K562 (cell line): ENCODE results near the gene SCG3. TPM values are rescaled to one million over a fixed set of nuclear protein-coding genes. Genes with fewer than 3 reads are reported as not detected.
A peak's percentile ranks its signal among the peaks of the same experiment; 100 is the strongest.

Experiments
- ATAC-seq: fragments of 200-7000 bp; cut with Tn5 transposase; 3 replicates; pipeline ENCODE4 v1.9.1; 2020; ENCODE audit warnings: moderate library complexity
- BruUV-seq: library from RNA; stranded (reverse); fragments of 400-500 nt; replicated peaks from 2 replicates; lab custom pipeline; 2021; lab: Mats Ljungman, UMichigan
- CTCF ChIA-PET: fragments of 300-600 bp; formaldehyde crosslinking; extraction: SDS; loops from one replicate; lab custom pipeline; 2021; ENCODE audit warnings: low intra/inter-chr PET ratio; lab: Yijun Ruan, JAX
- POLR2A ChIA-PET: fragments of 300-600, 350-650 bp; sonication (Branson Sonifier 250); formaldehyde crosslinking; extraction: SDS; loops from one replicate; lab custom pipeline; 2021; ENCODE audit warnings: antibody characterized with exemption, inconsistent platforms; lab: Yijun Ruan, JAX
- DNase-seq, 4 experiments: peaks; one replicate each; pipeline versions ENCODE4 v3.0.0 to v3.0.0-alpha.2; 2011 to 2018; ENCODE audit warnings: low spot score in 3 of 4, mixed read lengths in 3 of 4; ENCODE audit errors: extremely low read depth in 1 of 4
- FAIRE-seq: peaks from 2 replicates; lab custom pipeline; 2011; peaks lifted over from hg19 to GRCh38; lab: Jason Lieb, UNC
- H2AFZ ChIP-seq: 2 replicates; pipeline ENCODE4 v1.6.0; 2011; ENCODE audit warnings: low read depth, low read length, control low read depth, inconsistent platforms
- H3K27ac ChIP-seq: fragments of 200-600 bp; 3 replicates; pipeline ENCODE4 v1.8.0; 2011; ENCODE audit warnings: low read depth, mild to moderate bottlenecking, control low read depth, inconsistent platforms, low read length, moderate library complexity, mixed read lengths; ENCODE audit errors: extremely low read depth
- H3K27me3 ChIP-seq, 2 experiments: fragments of 300-600 bp in 1 of 2; 2 replicates in 1 of 2; 3 replicates in 1 of 2; pipeline versions ENCODE4 v1.6.0 to v1.8.0; 2011; ENCODE audit warnings: inconsistent platforms in 2 of 2, low read length in 2 of 2, mild to moderate bottlenecking in 1 of 2, mixed read lengths in 1 of 2, moderate library complexity in 1 of 2; ENCODE audit not compliant: control insufficient read depth in 2 of 2, insufficient read depth in 2 of 2
- H3K36me3 ChIP-seq: fragments of 300-600 bp; 3 replicates; pipeline ENCODE4 v1.8.0; 2011; ENCODE audit warnings: mild to moderate bottlenecking, low read length, inconsistent platforms; ENCODE audit not compliant: control insufficient read depth, insufficient read depth
- H3K4me1 ChIP-seq, 2 experiments: fragments of 200-600 bp in 1 of 2; replicated peaks in 1 of 2; 2 replicates in 1 of 2; 3 replicates in 1 of 2; pipeline versions ENCODE4 v1.5.1 to v1.8.0; 2011; ENCODE audit warnings: inconsistent platforms in 2 of 2, low read length in 2 of 2, mild to moderate bottlenecking in 1 of 2, mixed read lengths in 1 of 2, moderate library complexity in 1 of 2; ENCODE audit not compliant: control insufficient read depth in 2 of 2, insufficient read depth in 2 of 2
- H3K4me2 ChIP-seq: 2 replicates; pipeline ENCODE4 v1.6.1; 2011; ENCODE audit warnings: low read length, control low read depth, inconsistent platforms, mixed read lengths; ENCODE audit not compliant: insufficient read depth
- H3K4me3 ChIP-seq: fragments of 200-600 bp; sonication (generic), shearing (Covaris generic); 2 replicates; pipeline ENCODE4 v1.5.1; 2016; ENCODE audit warnings: control low read depth, inconsistent platforms
- H3K79me2 ChIP-seq: fragments of 200-600 bp; 3 replicates; pipeline ENCODE4 v1.8.0; 2011; ENCODE audit warnings: low read length, inconsistent platforms; ENCODE audit not compliant: control insufficient read depth, insufficient read depth
- H3K9ac ChIP-seq, 2 experiments: 2 replicates each; pipeline versions ENCODE4 v1.6.0 to v1.6.1; 2011; ENCODE audit warnings: low read depth in 2 of 2, low read length in 2 of 2, control low read depth in 1 of 2, inconsistent platforms in 1 of 2, mild to moderate bottlenecking in 1 of 2, mixed read lengths in 1 of 2; ENCODE audit not compliant: insufficient read depth in 1 of 2
- H3K9me1 ChIP-seq: one replicate; pipeline ENCODE4 v1.6.0; 2011; ENCODE audit warnings: inconsistent platforms, mild to moderate bottlenecking, low read length, moderate library complexity; ENCODE audit not compliant: control insufficient read depth, insufficient read depth
- H3K9me3 ChIP-seq: replicated peaks from 2 replicates; pipeline ENCODE4 v1.5.1; 2011; ENCODE audit warnings: low read depth, low read length, inconsistent platforms; ENCODE audit not compliant: control insufficient read depth, insufficient read depth
- H4K20me1 ChIP-seq: replicated peaks from 2 replicates; pipeline ENCODE4 v1.6.1; 2011; ENCODE audit warnings: low read length, inconsistent platforms, mixed read lengths; ENCODE audit not compliant: control insufficient read depth, insufficient read depth
- BRD9 ChIP-seq: fragments of 450-650 bp; IDR thresholded peaks from 2 replicates; pipeline ENCODE4 v1.6.1; 2018; ENCODE audit warnings: low read depth; ENCODE audit not compliant: partially characterized antibody
- CEBPB ChIP-seq: fragments of 450-650 bp; IDR thresholded peaks from 2 replicates; pipeline ENCODE4 v1.6.1; 2016; ENCODE audit warnings: missing genetic modification characterization, missing compliant biosample characterization
- CEBPG ChIP-seq, 3 experiments: fragments of 200-800 bp in 1 of 3; sonication (Bioruptor generic) in 1 of 3; sonication (generic) in 1 of 3; formaldehyde crosslinking in 1 of 3; IDR thresholded peaks in 2 of 3; conservative IDR thresholded peaks in 1 of 3; 2 replicates each; pipeline versions ENCODE4 v1.6.1 to v1.8.0; 2016 to 2022; ENCODE audit warnings: missing compliant biosample characterization in 2 of 3, missing genetic modification characterization in 2 of 3, mild to moderate bottlenecking in 1 of 3, missing genetic modification reagents in 1 of 3
- DNMT1 ChIP-seq: fragments of 450-650 bp; IDR thresholded peaks from 2 replicates; pipeline ENCODE4 v1.6.1; 2016; ENCODE audit warnings: antibody characterized with exemption, mild to moderate bottlenecking
- HOXB6 ChIP-seq: fragments of 250-450 bp; sonication (Bioruptor Pico); IDR thresholded peaks from 2 replicates; pipeline ENCODE4 v1.5.1; 2022; ENCODE audit warnings: mild to moderate bottlenecking, borderline replicate concordance
- NFIC ChIP-seq: fragments of 450-650 bp; IDR thresholded peaks from 2 replicates; pipeline ENCODE4 v1.6.1; 2017; ENCODE audit warnings: mild to moderate bottlenecking, inconsistent platforms
- NR2C2 ChIP-seq, 2 experiments: fragments of 200-800 bp in 1 of 2; sonication (Bioruptor generic) in 1 of 2; sonication (generic) in 1 of 2; formaldehyde crosslinking in 1 of 2; IDR thresholded peaks; 2 replicates each; pipeline versions ENCODE4 v1.6.1 to v1.8.0; 2016 to 2022; ENCODE audit warnings: mild to moderate bottlenecking in 1 of 2, missing compliant biosample characterization in 1 of 2, missing genetic modification characterization in 1 of 2, missing genetic modification reagents in 1 of 2
- RFX5 ChIP-seq: IDR thresholded peaks from 2 replicates; pipeline ENCODE4 v1.6.1; 2011; ENCODE audit warnings: low read depth, mild to moderate bottlenecking, improper control_type of control experiment, low read length
- SAFB ChIP-seq: fragments of 200-400 bp; formaldehyde crosslinking; IDR thresholded peaks from 2 replicates; pipeline ENCODE4 v1.6.1; 2017; ENCODE audit warnings: low read depth, low read length, borderline replicate concordance
- TOE1 ChIP-seq, 2 experiments: fragments of 450-650 bp in 1 of 2; sonication (generic) in 1 of 2; formaldehyde crosslinking in 1 of 2; IDR thresholded peaks; 2 replicates each; pipeline versions ENCODE4 v1.7.1 to v1.8.0; 2016 to 2022; ENCODE audit warnings: borderline replicate concordance in 2 of 2, mild to moderate bottlenecking in 2 of 2, antibody characterized with exemption in 1 of 2, inconsistent platforms in 1 of 2, low read depth in 1 of 2, missing genetic modification reagents in 1 of 2, moderate library complexity in 1 of 2
- whole genome bisulfite sequencing: fragments of 100-300 bp; shearing (Covaris generic); methylation state at CpG from one replicate; pipeline ENCODE4 v1.1.6; 2016; ENCODE audit warnings: low coverage, mixed read lengths; ENCODE audit not compliant: insufficient coverage; ENCODE audit errors: missing lambda C conversion rate; 5-methylcytosine and 5-hydroxymethylcytosine counted together
- in situ Hi-C: fragments of 300-500 bp; cut with MboI; formaldehyde crosslinking; loops from 4 replicates; pipeline ENCODE4 v1.15.0; 2018; ENCODE audit warnings: inconsistent platforms, mixed read lengths
- intact Hi-C: fragments of 100-400 bp; cut with micrococcal nuclease; formaldehyde crosslinking; loops from 2 replicates; pipeline ENCODE4 v1.14.2; 2022
- polyA plus RNA-seq, 8 experiments: library from polyadenylated mRNA; depleted of rRNA in 4 of 8; stranded (reverse) in 5 of 8; unstranded in 3 of 8; fragments of >200 nt; fragmentation: Nextera tagmentation in 2 of 8; fragmentation: Illumina TruSeq in 1 of 8; extraction: Ambion mirVana in 2 of 8; extraction: Trizol in 1 of 8; gene quantifications; 2 replicates each; pipeline versions ENCODE4 v1.2.1 to v1.2.3, GENCODE V29; 2011 to 2014; ENCODE audit warnings: inconsistent platforms in 1 of 8, missing spikeins in 1 of 8
- total RNA-seq, 7 experiments: library from RNA; depleted of rRNA in 6 of 7; stranded (reverse); fragments of >200 nt in 6 of 7; fragmentation: Illumina TruSeq in 2 of 7; extraction: Trizol in 2 of 7; gene quantifications; 2 replicates each; pipeline versions ENCODE4 v1.2.1 to v1.2.3, GENCODE V29; 2011 to 2021; ENCODE audit warnings: low replicate concordance in 1 of 7
- TF ChIP-seq, protein P1 (sequence below): IDR thresholded peaks from 3 replicates; pipeline ENCODE4 v1.6.1; 2011; ENCODE audit warnings: borderline replicate concordance, mild to moderate bottlenecking, moderate library complexity; ENCODE audit not compliant: insufficient read length; ENCODE audit errors: extremely low read depth

SCG3 gene
- total and polyA plus RNA-seq, 9 of the 15 experiments (the other 6 are each of a cell fraction or from before 2014, with no cell fraction given), result 13.0 to 43.8 (median 21.0) TPM

DNA sequence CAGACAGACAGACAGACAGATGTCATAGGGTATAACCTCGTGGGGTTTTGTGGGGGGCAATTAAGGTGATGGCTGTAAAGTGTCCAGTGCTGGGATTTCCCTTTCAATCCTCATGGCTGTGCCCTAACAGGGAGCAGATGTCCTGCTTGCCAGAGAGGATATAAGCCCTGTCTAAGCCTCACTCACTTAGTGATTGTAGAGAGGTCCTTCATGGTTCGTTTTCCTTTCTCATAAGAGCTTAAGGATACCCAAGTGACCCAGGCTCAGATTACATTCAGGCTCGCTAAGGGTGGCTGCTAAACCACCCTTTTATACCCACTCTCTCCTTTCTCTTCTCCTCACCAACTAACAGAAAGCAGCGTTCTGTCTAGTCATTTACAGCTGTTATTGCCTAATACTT lies 36.9 kb downstream of the SCG3 start:
- peak; percentile 36; the same call in 1 of the 3 replicates for ATAC-seq
- FAIRE-seq, result no peak
- H3K27me3 ChIP-seq, result no peaks in the 10 kb centered on the region
- no peak overlapping the region for H3K27ac ChIP-seq
- WGBS, result 37% methylated on average over 4 of the region's 4 CpGs
- intact Hi-C loops (no loop called here), in situ Hi-C loops (no loop called here)
- H4K20me1 ChIP-seq, result no peaks in the 10 kb centered on the region
- H3K9ac ChIP-seq, result no peak overlapping the region
- H3K36me3 ChIP-seq, result peaks cover 30% of the 10 kb centered on the region; the same call in 2 of the 3 replicates
- no peaks in the 10 kb centered on the region for H3K9me1 ChIP-seq
- POLR2A ChIA-PET, result interaction anchor here (0.6 kb wide), 1 partner anchor 171 kb away, joined by 3 read pairs; no protein-coding TSS in a partner anchor
- no TSS peak for BruUV-seq
- no peaks in the 10 kb centered on the region for H3K9me3 ChIP-seq
- H3K4me2 ChIP-seq, result no peak overlapping the region
- DNase-seq, result no peak
- no peak overlapping the region for H2AFZ ChIP-seq
- H3K4me3 ChIP-seq, result no peak overlapping the region
- no peak for TF ChIP-seq CEBPG (CRISPR knock-in tag; IDR thresholded peaks at IDR 0.05)
- 0 out of 4 replicates have a peak, but pooled peaks of 1 of the 2 experiments have one; percentile 37 for TF ChIP-seq CEBPG (tag; conservative IDR thresholded peaks at IDR 0.05 in 1 of 2, IDR thresholded peaks at IDR 0.05 in 1 of 2)
- no peak for TF ChIP-seq TOE1 (IDR thresholded peaks at IDR 0.05; ENCODE audit: borderline replicate concordance)
- TF ChIP-seq TOE1 (CRISPR knock-in tag; IDR thresholded peaks at IDR 0.05; ENCODE audit: borderline replicate concordance, low read depth), result no peak
- peak; percentile 79 for TF ChIP-seq CEBPB (tag)
- TF ChIP-seq, all 486 proteins: peak for 2
- no peaks in the 10 kb centered on the region for H3K79me2 ChIP-seq
- CTCF ChIA-PET, result no interaction called here
- H3K4me1 ChIP-seq, result peaks cover 0 to 10% of the 10 kb centered on the region in 2 experiments; a peak in 2 of 5 replicates

DNA sequence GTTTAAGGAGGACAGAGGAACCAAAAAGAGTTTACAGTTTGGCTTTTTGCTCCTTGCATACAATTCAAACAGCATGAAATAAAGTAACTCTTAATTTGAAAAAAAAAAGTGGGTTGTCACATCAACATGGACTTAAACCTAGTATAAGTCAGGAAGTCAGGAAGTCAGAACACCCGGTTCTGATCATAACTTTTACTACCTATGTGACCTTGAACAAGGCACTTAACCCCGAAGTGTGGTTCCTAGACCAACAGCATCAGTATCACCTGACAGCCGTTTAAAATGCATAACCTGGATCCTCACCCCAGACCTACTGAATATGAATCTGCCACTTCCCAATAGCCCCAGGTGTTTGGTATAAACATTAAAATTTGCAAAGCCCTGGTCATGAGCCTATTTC lies 37.4 kb downstream of the SCG3 start:
- H3K9ac ChIP-seq, result no peak overlapping the region
- no peaks in the 10 kb centered on the region for H3K27me3 ChIP-seq
- POLR2A ChIA-PET, result interaction anchor here (1.1 kb wide), 1 partner anchor 16 kb away, joined by 3 read pairs; no protein-coding TSS in a partner anchor
- no peaks in the 10 kb centered on the region for H3K9me3 ChIP-seq
- H3K79me2 ChIP-seq, result no peaks in the 10 kb centered on the region
- in situ Hi-C loops, result no loop called here
- H3K36me3 ChIP-seq, result peaks cover 30% of the 10 kb centered on the region; the same call in 2 of the 3 replicates
- H3K4me2 ChIP-seq, result no peak overlapping the region
- H3K27ac ChIP-seq, result no peak overlapping the region
- DNase-seq (no peak), FAIRE-seq (no peak), ATAC-seq (no peak)
- H3K4me3 ChIP-seq, result no peak overlapping the region
- intact Hi-C loops, result no loop called here
- no peaks in the 10 kb centered on the region for H4K20me1 ChIP-seq
- 43% methylated on average over 3 of the region's 3 CpGs for WGBS
- CTCF ChIA-PET, result no interaction called here
- H2AFZ ChIP-seq, result no peak overlapping the region
- peaks cover 0 to 10% of the 10 kb centered on the region in 2 experiments; a peak in 2 of 5 replicates for H3K4me1 ChIP-seq
- no peaks in the 10 kb centered on the region for H3K9me1 ChIP-seq
- BruUV-seq, result no TSS peak
- TF ChIP-seq NR2C2 (CRISPR knock-in tag; IDR thresholded peaks at IDR 0.05), result no peak
- no peak for TF ChIP-seq NR2C2 (tag; IDR thresholded peaks at IDR 0.05)
- no peak for TF ChIP-seq BRD9
- TF ChIP-seq DNMT1, result no peak
- TF ChIP-seq HOXB6, result no peak
- no peak for TF ChIP-seq RFX5
- no peak for TF ChIP-seq SAFB
- TF ChIP-seq, protein P1, sequence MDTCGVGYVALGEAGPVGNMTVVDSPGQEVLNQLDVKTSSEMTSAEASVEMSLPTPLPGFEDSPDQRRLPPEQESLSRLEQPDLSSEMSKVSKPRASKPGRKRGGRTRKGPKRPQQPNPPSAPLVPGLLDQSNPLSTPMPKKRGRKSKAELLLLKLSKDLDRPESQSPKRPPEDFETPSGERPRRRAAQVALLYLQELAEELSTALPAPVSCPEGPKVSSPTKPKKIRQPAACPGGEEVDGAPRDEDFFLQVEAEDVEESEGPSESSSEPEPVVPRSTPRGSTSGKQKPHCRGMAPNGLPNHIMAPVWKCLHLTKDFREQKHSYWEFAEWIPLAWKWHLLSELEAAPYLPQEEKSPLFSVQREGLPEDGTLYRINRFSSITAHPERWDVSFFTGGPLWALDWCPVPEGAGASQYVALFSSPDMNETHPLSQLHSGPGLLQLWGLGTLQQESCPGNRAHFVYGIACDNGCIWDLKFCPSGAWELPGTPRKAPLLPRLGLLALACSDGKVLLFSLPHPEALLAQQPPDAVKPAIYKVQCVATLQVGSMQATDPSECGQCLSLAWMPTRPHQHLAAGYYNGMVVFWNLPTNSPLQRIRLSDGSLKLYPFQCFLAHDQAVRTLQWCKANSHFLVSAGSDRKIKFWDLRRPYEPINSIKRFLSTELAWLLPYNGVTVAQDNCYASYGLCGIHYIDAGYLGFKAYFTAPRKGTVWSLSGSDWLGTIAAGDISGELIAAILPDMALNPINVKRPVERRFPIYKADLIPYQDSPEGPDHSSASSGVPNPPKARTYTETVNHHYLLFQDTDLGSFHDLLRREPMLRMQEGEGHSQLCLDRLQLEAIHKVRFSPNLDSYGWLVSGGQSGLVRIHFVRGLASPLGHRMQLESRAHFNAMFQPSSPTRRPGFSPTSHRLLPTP, result no peak
- TF ChIP-seq NFIC, result no peak
